GM18861 (cell line): Measurements from ENCODE around the gene SYT7.
"Not testable (repeated sequence)": the region's sequence is repeated elsewhere in the genome, so short reads cannot be mapped to it uniquely, and the experiment has no call there.

Experiments used
- ATAC-seq: cut with Tn5 transposase; IDR thresholded peaks from one replicate; pipeline ENCODE4 v1.9.1; 2021; ENCODE audit not compliant: unreplicated experiment

The SYT7 gene

DNA sequence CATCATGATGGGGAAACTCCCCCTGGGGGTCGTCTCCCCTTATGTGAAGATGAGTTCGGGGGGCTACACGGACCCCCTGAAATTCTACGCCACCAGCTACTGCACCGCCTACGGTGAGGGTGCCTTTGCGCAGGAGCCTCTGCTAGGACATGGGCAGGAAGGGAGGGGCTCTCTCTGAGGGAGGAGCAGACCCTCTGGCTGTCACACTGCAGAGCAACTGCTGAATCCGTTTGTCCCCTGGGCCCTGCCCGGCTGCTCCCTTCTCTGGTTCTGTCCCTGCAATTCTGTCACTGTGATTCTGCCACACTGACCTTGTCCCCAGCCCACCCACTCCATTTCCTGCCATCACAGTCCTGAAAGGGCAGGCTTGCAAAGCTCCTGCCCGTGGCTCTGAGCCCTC, 99.1 kb downstream of the SYT7 start:
- no peak for ATAC-seq

GRCh38 chr11:61480994-61481335, 99.9 kb downstream of the SYT7 start:
- ATAC-seq, result no peak

DNA sequence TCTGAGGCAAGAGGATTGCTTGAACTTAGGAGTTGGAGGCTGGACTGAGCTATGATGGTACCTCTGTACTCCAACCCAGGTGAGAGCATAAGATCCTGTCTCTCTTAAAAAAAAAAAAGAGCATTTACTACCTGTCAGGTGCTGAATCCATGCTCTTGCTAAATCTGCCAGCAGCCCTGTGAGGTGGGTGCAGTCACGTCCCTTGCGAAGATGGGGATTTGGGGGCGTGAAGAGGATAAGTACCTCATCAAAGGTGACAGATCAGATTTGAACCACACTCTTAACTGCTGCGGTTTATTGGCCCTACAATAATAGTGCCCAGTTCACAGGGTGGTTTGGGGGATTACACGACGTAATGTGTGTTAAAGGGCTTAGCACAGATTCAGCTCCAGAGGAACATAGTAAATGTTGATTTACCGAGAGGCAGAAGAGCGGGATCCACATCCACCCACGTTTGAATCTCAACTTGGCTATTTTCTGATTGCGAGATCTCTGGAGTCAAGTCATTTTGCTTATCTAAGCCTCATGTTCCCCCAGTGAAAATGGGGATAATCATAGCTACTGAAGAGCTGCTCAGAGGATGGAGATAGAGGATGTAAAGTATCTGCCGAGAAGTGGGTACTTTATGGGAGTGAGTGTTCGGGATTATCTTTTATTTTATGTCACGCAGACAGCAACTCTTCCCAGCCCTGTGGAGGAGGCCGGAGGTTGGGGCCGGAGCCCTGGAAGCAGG, 100.4 kb downstream of the SYT7 start:
- no peak for ATAC-seq

GRCh38 chr11:61479360-61480058, 101.4 kb downstream of the SYT7 start:
- ATAC-seq, result not testable (repeated sequence)

GRCh38 chr11:61477727-61478148, 103.1 kb downstream of the SYT7 start:
- no peak for ATAC-seq

- ATAC-seq, result no peak
These were observed 103.8 kb downstream of the SYT7 start for GRCh38 chr11:61477126-61477525.

DNA sequence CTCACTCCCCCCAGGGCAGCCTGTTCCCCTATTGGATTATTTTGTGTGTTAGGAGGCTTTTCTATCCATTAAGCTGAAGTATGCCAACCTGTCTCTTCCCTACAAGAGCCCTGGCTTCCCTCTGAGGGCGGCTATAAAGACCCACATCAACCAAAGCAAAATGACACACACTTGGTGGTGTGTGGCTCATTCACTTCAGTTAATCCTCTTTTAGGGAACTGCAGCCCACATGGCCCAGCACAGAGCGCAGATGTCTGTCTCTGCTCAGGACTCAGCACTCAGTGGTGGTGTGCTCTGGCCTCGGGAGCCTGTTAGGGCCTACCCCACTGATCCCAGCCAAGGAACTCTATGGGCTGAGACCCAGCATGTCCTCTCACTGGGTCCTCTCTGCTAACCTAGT, 104.5 kb downstream of the SYT7 start:
- ATAC-seq, result no peak

GRCh38 chr11:61475433-61475832, 105.4 kb downstream of the SYT7 start:
- no peak for ATAC-seq

DNA sequence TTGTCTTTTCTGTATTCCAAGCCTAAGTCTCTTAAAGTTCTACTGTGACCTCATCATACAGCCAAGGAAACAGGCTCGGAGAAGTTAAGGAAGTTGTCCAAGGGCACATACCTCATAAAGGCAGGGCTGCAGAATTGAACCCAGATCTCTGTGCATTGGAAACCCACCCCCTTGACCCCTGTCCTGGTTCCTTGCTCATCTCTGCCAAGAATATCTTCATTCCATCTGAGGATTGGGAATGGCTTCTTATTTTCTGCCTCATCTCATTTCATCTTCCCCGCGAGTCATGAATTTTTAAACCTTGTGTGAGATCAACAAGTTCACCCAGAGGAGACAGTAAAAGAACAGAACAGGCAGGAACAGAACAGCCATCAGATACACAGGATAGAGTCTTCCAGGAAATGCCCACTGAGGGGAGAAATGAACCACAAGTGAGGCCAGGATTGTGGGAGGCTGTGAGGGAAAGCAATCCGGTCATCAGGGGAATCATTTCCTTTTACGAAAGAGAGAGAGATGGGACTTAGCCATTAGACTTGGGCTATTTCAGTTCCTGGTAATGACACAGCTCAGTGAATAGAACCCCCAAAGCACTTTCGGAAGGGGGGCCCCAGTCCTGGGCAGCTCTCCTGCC, 106.7 kb downstream of the SYT7 start:
- no peak for ATAC-seq

GRCh38 chr11:61473370-61474012, 107.4 kb downstream of the SYT7 start:
- ATAC-seq, result no peak

- no peak for ATAC-seq
These were observed 108.0 kb downstream of the SYT7 start for GRCh38 chr11:61472868-61473267.

DNA sequence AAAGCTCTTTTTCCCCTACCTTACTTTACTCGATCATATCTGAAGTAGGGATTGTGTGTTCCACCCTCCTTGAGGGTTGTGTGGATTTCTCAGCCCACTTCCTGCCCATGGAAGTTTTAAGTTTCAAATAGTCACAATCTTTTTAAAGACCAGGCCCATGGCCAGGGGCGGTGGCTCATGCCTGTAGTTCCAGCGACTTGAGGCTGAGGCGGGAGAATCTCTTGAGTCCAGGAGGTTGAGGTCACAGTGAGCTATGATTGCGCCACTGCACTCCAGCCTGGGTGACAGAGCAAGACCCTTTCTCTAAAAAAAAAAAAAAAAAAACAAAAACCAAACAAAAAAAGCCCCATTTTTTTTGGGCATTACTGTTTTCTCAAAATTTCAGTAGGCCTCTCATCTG, 108.6 kb downstream of the SYT7 start:
- no peak for ATAC-seq

GRCh38 chr11:61468002-61468401, 112.9 kb downstream of the SYT7 start:
- no peak for ATAC-seq

GRCh38 chr11:61467602-61468001, 113.3 kb downstream of the SYT7 start:
- not testable (repeated sequence) for ATAC-seq
